NCI-H1048 (cell line): ENCODE measurements around the gene H1-8.
"Not testable (repeated sequence)": the region's sequence is repeated elsewhere in the genome, so short reads cannot be mapped to it uniquely, and the experiment has no call there.

Source experiments
- DNase-seq: peaks from one replicate; lab custom pipeline; 2025; lab: John Stamatoyannopoulos, UW

The H1-8 gene

GRCh38 chr3:129533406-129533805 lies 9.6 kb upstream of the H1-8 start:
- DNase-seq: no peak

DNA sequence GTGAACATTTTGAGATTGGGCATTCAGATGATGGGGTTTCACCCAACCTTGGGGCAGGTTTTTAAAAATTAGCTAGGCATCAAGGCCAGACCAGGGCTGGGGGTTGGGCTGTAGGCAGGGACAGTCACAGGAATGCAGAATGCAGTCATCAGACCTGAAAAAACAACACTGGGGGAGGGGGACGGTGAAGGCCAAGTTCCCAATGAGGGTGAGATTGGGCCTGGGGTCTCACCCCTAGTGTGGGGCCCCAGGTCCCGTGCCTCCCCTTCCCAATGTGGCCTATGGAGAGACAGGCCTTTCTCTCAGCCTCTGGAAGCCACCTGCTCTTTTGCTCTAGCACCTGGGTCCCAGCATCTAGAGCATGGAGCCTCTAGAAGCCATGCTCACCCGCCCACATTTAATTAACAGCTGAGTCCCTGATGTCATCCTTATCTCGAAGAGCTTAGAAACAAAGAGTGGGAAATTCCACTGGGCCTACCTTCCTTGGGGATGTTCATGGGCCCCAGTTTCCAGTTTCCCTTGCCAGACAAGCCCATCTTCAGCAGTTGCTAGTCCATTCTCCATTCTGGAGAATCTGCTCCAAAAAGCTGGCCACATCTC lies 8.4 kb upstream of the H1-8 start:
- DNase-seq: no peak

DNA sequence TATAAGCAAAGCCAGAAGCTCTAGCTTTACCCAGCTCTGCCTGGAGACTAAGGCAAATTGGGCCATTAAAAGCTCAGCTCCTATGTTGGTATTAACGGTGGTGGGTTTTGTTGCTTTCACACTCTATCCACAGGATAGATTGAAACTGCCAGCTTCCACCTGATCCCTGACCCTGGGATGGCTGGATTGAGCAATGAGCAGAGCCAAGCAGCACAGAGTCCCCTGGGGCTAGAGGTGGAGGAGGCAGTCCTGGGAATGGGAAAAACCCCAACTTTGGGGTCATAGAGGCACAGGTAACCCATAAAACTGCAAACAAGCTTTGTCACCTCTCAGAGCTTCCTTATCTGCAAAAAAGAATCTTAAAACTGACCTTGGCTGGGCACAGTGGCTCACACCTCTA lies 7.9 kb upstream of the H1-8 start:
- DNase-seq: no peak

- no peak for DNase-seq
Measured at GRCh38 chr3:129536374-129536667, 6.7 kb upstream of the H1-8 start.

DNA sequence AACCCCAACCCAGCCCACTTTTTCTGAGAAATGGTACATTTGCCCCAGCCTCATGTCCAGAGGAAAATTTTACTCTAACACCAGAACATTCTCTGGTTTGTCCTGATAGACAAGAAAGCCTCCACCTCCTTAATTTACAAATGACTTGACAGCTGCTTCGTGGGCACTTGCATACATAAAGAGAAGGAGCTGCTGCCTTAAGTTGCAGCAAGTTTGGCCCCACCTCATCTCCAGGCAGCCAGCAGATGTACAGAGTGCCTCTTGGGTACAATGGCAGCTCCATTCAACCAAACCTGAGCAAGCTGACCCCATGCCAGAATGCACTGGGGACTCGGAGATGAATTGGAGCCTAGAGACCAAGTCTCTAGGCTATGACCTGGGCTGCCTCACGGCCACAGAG lies 6.2 kb upstream of the H1-8 start:
- no peak for DNase-seq

DNA sequence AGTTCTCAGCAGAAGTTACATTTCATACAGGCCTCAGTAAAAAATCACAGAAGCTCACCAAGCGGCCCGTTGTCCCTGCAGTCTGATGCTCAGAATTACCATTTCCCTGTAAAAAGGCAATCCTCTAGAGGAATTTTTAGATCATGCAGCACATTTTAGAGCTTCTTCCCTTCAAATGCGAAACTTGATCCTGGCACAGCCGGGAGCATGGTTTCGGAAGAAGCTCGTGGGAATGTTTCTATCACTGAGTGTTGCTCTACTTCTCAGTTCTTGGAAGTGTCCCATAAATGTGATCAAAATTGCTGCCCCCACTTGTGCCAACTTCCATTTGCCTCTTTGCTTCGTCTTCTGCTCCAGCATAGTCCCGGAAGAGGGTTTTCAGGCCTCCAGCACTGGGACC lies 3.8 kb upstream of the H1-8 start:
- DNase-seq: no peak

GRCh38 chr3:129540776-129541516 lies 2.0 kb upstream of the H1-8 start:
- no peak for DNase-seq

- DNase-seq: no peak
Measured at GRCh38 chr3:129542747-129543146, 228 bp upstream of the H1-8 start.

DNA sequence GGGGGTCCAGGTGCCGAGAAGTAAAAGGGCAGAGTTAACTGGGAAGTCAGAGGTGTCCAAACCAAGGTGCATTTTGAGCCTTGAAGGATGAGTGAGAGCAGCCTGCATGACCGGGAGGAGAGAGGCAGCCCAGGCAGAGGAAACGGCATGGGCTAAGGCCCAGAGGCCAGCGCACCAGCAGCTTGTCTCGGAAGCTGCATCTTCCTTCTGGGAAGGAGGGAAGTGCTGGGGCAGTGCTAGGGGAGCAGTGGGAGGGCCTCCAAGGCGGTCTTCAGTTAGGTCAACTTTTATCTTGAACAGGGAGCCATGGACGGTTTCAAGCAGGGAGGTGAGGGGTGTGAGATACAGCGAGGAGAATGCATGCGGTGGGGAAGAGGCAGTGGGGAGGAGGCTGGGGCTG lies 1.0 kb downstream of the H1-8 start:
- no peak for DNase-seq

- DNase-seq: not testable (repeated sequence)
Measured at GRCh38 chr3:129545951-129546350, 3.0 kb downstream of the H1-8 start.

DNA sequence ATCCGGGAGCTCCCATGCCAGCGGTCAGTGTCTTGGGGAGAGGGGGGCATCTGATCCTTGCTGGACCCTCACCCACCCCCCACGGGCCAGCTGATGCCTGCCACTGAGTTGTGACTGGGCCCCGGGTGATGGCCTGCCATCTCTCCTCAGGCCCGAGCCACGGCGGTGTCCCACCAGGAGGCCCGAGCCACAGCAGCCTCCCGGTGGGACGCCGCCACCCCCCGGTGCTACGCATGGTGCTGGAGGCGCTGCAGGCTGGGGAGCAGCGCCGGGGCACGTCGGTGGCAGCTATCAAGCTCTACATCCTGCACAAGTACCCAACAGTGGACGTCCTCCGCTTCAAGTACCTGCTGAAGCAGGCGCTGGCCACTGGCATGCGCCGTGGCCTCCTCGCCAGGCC lies 4.3 kb downstream of the H1-8 start:
- no peak for DNase-seq

GRCh38 chr3:129548104-129548965 lies 5.4 kb downstream of the H1-8 start:
- DNase-seq: no peak

- no peak for DNase-seq
Measured at GRCh38 chr3:129549006-129549800, 6.2 kb downstream of the H1-8 start.

- no peak for DNase-seq
Measured at GRCh38 chr3:129549805-129550204, 6.8 kb downstream of the H1-8 start.

DNA sequence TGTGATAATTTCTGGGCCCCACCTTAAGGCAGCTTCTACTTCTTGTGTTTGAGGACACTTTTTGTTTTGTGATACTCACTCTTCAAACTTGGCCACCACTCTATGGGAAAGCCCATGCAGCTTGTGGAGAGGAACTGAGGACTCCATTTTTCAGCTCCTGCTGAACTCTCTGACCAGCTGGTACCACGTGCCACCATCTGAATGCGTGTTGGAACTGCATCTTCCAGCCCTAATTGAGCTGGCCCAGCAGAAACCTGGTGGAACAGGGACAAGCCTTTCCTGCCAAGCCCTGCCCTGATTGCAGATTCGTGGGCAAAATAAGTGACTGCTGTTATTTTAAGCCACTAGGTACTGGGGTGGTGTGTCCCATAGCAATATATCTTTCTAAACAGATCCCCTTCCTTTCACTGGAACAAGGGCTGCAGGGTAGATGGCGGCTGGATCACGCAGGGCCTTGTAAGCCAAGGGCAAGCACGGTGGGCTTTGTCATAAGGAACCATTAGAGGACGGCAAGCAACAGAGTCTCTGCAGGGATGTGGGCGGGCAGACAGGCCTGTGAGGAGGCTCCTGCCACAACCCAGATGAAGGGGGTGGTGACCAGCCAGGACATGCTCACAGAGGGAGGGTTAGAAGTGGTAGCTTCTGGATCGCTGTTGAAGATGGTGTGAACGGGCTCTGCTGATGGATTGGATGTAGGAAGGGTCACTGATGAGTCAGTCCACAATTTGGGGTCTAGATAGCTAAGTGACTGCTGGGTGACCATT lies 9.5 kb downstream of the H1-8 start:
- no peak for DNase-seq

DNA sequence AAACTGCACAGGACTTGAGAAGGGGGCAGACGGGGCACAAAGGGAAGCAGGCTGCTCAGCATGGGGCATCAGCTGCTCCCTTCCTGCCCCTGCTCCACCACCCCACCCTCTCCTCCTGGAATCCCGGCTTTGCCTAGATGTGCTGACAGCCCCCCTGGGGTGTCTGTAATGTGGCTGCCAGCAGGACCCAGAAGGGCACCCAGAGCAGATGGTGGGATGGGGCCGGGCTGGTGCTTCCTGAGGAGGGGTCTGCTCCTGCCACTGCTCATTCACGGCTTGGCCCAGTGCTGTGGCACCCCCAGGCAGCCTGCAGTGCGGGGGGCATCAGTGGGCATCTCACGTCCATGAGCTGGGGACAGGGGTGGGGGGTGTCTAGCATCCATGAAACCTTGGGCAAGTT lies 10.2 kb downstream of the H1-8 start:
- no peak for DNase-seq

GRCh38 chr3:129553719-129554118 lies 10.7 kb downstream of the H1-8 start:
- DNase-seq: no peak

GRCh38 chr3:129554356-129555152 lies 11.6 kb downstream of the H1-8 start:
- no peak for DNase-seq

- DNase-seq: no peak
Measured at GRCh38 chr3:129555153-129555550, 12.2 kb downstream of the H1-8 start.

DNA sequence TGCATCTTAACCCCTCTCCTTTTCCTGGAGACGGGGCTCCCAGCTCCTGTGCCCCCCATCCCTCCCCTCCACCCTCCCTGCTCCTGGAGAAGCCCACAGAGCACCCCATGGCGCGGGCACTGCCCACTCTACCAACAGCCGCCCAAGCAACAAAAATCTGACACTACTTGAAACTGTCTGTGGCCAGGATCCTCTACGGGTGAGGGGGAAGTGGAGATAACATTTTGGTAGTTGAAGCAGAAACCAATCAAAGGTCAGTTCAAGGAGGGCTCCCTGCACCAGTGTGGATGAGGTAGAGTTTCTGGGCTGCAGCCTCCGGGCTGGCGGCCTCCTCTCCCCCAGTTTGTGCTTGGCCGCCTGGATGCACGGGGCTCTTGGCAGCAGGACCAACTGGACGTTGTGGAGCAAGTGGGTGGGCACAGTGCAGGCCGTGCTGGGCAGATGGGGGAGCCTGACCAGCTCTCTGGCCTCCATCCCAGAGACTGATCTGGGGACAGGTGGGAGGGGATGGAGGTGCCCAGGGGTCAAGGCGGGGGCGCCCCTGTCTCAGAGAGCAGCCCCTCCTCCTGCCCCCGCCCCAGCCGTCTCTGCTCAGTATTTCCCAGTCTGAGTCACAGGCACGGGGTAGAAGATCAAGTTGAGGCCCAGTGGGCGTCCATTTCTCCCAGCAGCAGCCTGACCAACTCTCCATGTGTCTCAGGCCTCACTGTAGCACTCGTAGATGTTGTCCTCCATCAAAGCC lies 12.8 kb downstream of the H1-8 start:
- DNase-seq: no peak
